SK-N-SH (cell line): Measurements from ENCODE around the gene TM4SF4.

Source experiments
- CTCF ChIP-seq: fragments of 200-600 bp; sonication (generic); IDR thresholded peaks from 2 replicates; pipeline ENCODE4 v1.6.1; 2017; ENCODE audit warnings: antibody characterized with exemption, mild to moderate bottlenecking, moderate library complexity
- FOXJ3 ChIP-seq: sonication (generic); formaldehyde crosslinking; IDR thresholded peaks from 2 replicates; pipeline ENCODE4 v1.5.1; 2020; ENCODE audit warnings: mild to moderate bottlenecking, missing genetic modification reagents

DNA sequence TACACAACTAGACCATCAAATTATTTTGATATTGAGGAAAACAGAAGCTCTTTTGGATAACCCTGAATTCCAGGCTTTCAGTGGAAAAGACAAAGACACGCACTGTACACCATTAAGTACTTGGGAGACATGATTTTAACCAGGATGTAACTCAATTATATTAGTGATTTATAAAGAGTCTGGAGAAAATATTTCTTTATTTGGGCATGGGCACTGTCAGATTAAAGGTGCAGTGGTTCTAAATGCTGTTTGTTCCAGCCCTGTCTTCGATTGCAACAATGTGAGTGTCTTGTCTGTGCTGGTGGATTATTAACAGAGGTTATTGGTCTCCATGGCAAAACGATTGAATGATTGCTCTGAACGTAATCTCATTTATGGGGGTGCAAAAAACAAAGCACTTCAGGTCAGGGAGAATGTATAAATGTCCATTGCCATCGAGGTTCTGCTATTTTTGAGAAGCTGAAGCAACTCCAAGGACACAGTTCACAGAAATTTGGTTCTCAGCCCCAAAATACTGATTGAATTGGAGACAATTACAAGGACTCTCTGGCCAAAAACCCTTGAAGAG lies at the start of gene TM4SF4:
- no peak for TF ChIP-seq CTCF
- no peak for TF ChIP-seq FOXJ3 (CRISPR knock-in tag)
